K562 (cell line): ENCODE results near the gene ADGRB3. TPM values are rescaled to one million over a fixed set of nuclear protein-coding genes. Genes with fewer than 3 reads are reported as not detected.

Experiments
- ATAC-seq: fragments of 200-7000 bp; cut with Tn5 transposase; 3 replicates; pipeline ENCODE4 v1.9.1; 2020; ENCODE audit warnings: moderate library complexity
- BruUV-seq: library from RNA; stranded (reverse); fragments of 400-500 nt; replicated peaks from 2 replicates; lab custom pipeline; 2021; lab: Mats Ljungman, UMichigan
- CTCF ChIA-PET: fragments of 300-600 bp; formaldehyde crosslinking; extraction: SDS; loops from one replicate; lab custom pipeline; 2021; ENCODE audit warnings: low intra/inter-chr PET ratio; lab: Yijun Ruan, JAX
- POLR2A ChIA-PET: fragments of 300-600, 350-650 bp; sonication (Branson Sonifier 250); formaldehyde crosslinking; extraction: SDS; loops from one replicate; lab custom pipeline; 2021; ENCODE audit warnings: antibody characterized with exemption, inconsistent platforms; lab: Yijun Ruan, JAX
- DNase-seq, 4 experiments: peaks; one replicate each; pipeline versions ENCODE4 v3.0.0 to v3.0.0-alpha.2; 2011 to 2018; ENCODE audit warnings: low spot score in 3 of 4, mixed read lengths in 3 of 4; ENCODE audit errors: extremely low read depth in 1 of 4
- FAIRE-seq: peaks from 2 replicates; lab custom pipeline; 2011; peaks lifted over from hg19 to GRCh38; lab: Jason Lieb, UNC
- H2AFZ ChIP-seq: 2 replicates; pipeline ENCODE4 v1.6.0; 2011; ENCODE audit warnings: low read depth, low read length, control low read depth, inconsistent platforms
- H3K27ac ChIP-seq: fragments of 200-600 bp; 3 replicates; pipeline ENCODE4 v1.8.0; 2011; ENCODE audit warnings: low read depth, mild to moderate bottlenecking, control low read depth, inconsistent platforms, low read length, moderate library complexity, mixed read lengths; ENCODE audit errors: extremely low read depth
- H3K27me3 ChIP-seq, 2 experiments: fragments of 300-600 bp in 1 of 2; 2 replicates in 1 of 2; 3 replicates in 1 of 2; pipeline versions ENCODE4 v1.6.0 to v1.8.0; 2011; ENCODE audit warnings: inconsistent platforms in 2 of 2, low read length in 2 of 2, mild to moderate bottlenecking in 1 of 2, mixed read lengths in 1 of 2, moderate library complexity in 1 of 2; ENCODE audit not compliant: control insufficient read depth in 2 of 2, insufficient read depth in 2 of 2
- H3K36me3 ChIP-seq: fragments of 300-600 bp; 3 replicates; pipeline ENCODE4 v1.8.0; 2011; ENCODE audit warnings: mild to moderate bottlenecking, low read length, inconsistent platforms; ENCODE audit not compliant: control insufficient read depth, insufficient read depth
- H3K4me1 ChIP-seq, 2 experiments: fragments of 200-600 bp in 1 of 2; replicated peaks in 1 of 2; 2 replicates in 1 of 2; 3 replicates in 1 of 2; pipeline versions ENCODE4 v1.5.1 to v1.8.0; 2011; ENCODE audit warnings: inconsistent platforms in 2 of 2, low read length in 2 of 2, mild to moderate bottlenecking in 1 of 2, mixed read lengths in 1 of 2, moderate library complexity in 1 of 2; ENCODE audit not compliant: control insufficient read depth in 2 of 2, insufficient read depth in 2 of 2
- H3K4me2 ChIP-seq: 2 replicates; pipeline ENCODE4 v1.6.1; 2011; ENCODE audit warnings: low read length, control low read depth, inconsistent platforms, mixed read lengths; ENCODE audit not compliant: insufficient read depth
- H3K4me3 ChIP-seq: fragments of 200-600 bp; sonication (generic), shearing (Covaris generic); 2 replicates; pipeline ENCODE4 v1.5.1; 2016; ENCODE audit warnings: control low read depth, inconsistent platforms
- H3K79me2 ChIP-seq: fragments of 200-600 bp; 3 replicates; pipeline ENCODE4 v1.8.0; 2011; ENCODE audit warnings: low read length, inconsistent platforms; ENCODE audit not compliant: control insufficient read depth, insufficient read depth
- H3K9ac ChIP-seq, 2 experiments: 2 replicates each; pipeline versions ENCODE4 v1.6.0 to v1.6.1; 2011; ENCODE audit warnings: low read depth in 2 of 2, low read length in 2 of 2, control low read depth in 1 of 2, inconsistent platforms in 1 of 2, mild to moderate bottlenecking in 1 of 2, mixed read lengths in 1 of 2; ENCODE audit not compliant: insufficient read depth in 1 of 2
- H3K9me1 ChIP-seq: one replicate; pipeline ENCODE4 v1.6.0; 2011; ENCODE audit warnings: inconsistent platforms, mild to moderate bottlenecking, low read length, moderate library complexity; ENCODE audit not compliant: control insufficient read depth, insufficient read depth
- H3K9me3 ChIP-seq: replicated peaks from 2 replicates; pipeline ENCODE4 v1.5.1; 2011; ENCODE audit warnings: low read depth, low read length, inconsistent platforms; ENCODE audit not compliant: control insufficient read depth, insufficient read depth
- H4K20me1 ChIP-seq: replicated peaks from 2 replicates; pipeline ENCODE4 v1.6.1; 2011; ENCODE audit warnings: low read length, inconsistent platforms, mixed read lengths; ENCODE audit not compliant: control insufficient read depth, insufficient read depth
- POLR2A ChIP-seq: fragments of 450-650 bp; conservative IDR thresholded peaks from 2 replicates; pipeline ENCODE4 v1.6.1; 2016
- RBM22 ChIP-seq: fragments of 200-400 bp; formaldehyde crosslinking; IDR thresholded peaks from 2 replicates; pipeline ENCODE4 v1.6.1; 2018; ENCODE audit warnings: low read length, low read depth; ENCODE audit not compliant: poor library complexity, severe bottlenecking
- SNIP1 ChIP-seq: fragments of 450-650 bp; IDR thresholded peaks from 2 replicates; pipeline ENCODE4 v1.7.1; 2017; ENCODE audit warnings: low read depth, mild to moderate bottlenecking
- ZNF384 ChIP-seq: IDR thresholded peaks from 2 replicates; pipeline ENCODE4 v1.6.1; 2012; ENCODE audit warnings: low read depth, low read length, improper control_type of control experiment
- ZNF512 ChIP-seq: IDR thresholded peaks from 2 replicates; pipeline ENCODE4 v1.6.1; 2016; ENCODE audit warnings: missing genetic modification characterization, missing compliant biosample characterization
- WGBS: fragments of 100-300 bp; shearing (Covaris generic); methylation state at CpG from one replicate; pipeline ENCODE4 v1.1.6; 2016; ENCODE audit warnings: low coverage, mixed read lengths; ENCODE audit not compliant: insufficient coverage; ENCODE audit errors: missing lambda C conversion rate; 5-methylcytosine and 5-hydroxymethylcytosine counted together
- in situ Hi-C: fragments of 300-500 bp; cut with MboI; formaldehyde crosslinking; loops from 4 replicates; pipeline ENCODE4 v1.15.0; 2018; ENCODE audit warnings: inconsistent platforms, mixed read lengths
- intact Hi-C: fragments of 100-400 bp; cut with micrococcal nuclease; formaldehyde crosslinking; loops from 2 replicates; pipeline ENCODE4 v1.14.2; 2022
- polyA plus RNA-seq, 8 experiments: library from polyadenylated mRNA; depleted of rRNA in 4 of 8; stranded (reverse) in 5 of 8; unstranded in 3 of 8; fragments of >200 nt; fragmentation: Nextera tagmentation in 2 of 8; fragmentation: Illumina TruSeq in 1 of 8; extraction: Ambion mirVana in 2 of 8; extraction: Trizol in 1 of 8; gene quantifications; 2 replicates each; pipeline versions ENCODE4 v1.2.1 to v1.2.3, GENCODE V29; 2011 to 2014; ENCODE audit warnings: inconsistent platforms in 1 of 8, missing spikeins in 1 of 8
- total RNA-seq, 7 experiments: library from RNA; depleted of rRNA in 6 of 7; stranded (reverse); fragments of >200 nt in 6 of 7; fragmentation: Illumina TruSeq in 2 of 7; extraction: Trizol in 2 of 7; gene quantifications; 2 replicates each; pipeline versions ENCODE4 v1.2.1 to v1.2.3, GENCODE V29; 2011 to 2021; ENCODE audit warnings: low replicate concordance in 1 of 7

Gene ADGRB3
- total and polyA plus RNA-seq, 9 of the 15 experiments (the other 6 are each of a cell fraction or from before 2014, with no cell fraction given) = 0.90 to 7.8 (median 2.4) TPM

DNA sequence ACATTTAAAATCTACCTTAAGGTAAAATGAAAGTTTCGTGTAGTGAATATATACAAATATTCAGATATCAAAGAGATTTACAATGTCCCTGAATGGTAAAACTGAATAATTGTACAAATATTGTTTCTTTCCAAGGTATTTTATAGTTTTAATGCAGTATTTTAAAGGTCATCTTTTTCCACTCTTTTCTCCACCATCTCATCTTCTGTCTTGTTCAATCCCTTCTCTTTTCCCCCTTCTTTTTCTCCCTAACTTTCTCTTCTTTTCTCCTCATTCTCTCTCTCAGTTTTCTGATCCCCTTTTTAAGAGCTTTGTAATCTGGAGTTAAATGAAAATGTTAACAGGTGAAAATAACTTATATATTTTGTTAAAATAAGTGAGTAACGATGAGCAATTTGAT is 126.9 kb downstream of the ADGRB3 start:
- no TSS peak for BruUV-seq
- Histone ChIP-seq H3K27ac (peak overlapping the region; percentile 71; the same call in 1 of the 3 replicates), H3K4me3 (no peak overlapping the region), H3K9ac (no peak overlapping the region), H3K27me3 (no peaks in the 10 kb centered on the region), H3K36me3 (no peaks in the 10 kb centered on the region), H3K9me3 (no peaks in the 10 kb centered on the region), H3K79me2 (peaks cover 12% of the 10 kb centered on the region; the same call in 1 of the 3 replicates), H4K20me1 (no peaks in the 10 kb centered on the region), H2AFZ (peak overlapping the region; percentile 84), H3K9me1 (no peaks in the 10 kb centered on the region), H3K4me2 (no peak overlapping the region), H3K4me1 (peaks cover 0 to 3% of the 10 kb centered on the region in 2 experiments; a peak in 2 of 5 replicates)
- ChIA-PET POLR2A (no interaction called here), CTCF (interaction anchor here (1.8 kb wide), 1 partner anchor 123 kb away, joined by 10 read pairs; no protein-coding TSS in a partner anchor)
- intact Hi-C loops = loop anchor here (1.0 to 5.0 kb wide), 4 partner anchors 21 to 190 kb away; no protein-coding TSS in a partner anchor
- 21% methylated on average over 2 of the region's 2 CpGs for WGBS
- no peak for ATAC-seq
- FAIRE-seq = no peak
- peak; percentile 95 for TF ChIP-seq ZNF512
- TF ChIP-seq ZNF384 = no peak
- TF ChIP-seq SNIP1 = no peak
- TF ChIP-seq RBM22 = no peak
- TF ChIP-seq POLR2A = no peak
- TF ChIP-seq, all 486 proteins: peak for 1
- no peak for DNase-seq
- in situ Hi-C loops = no loop called here
